ENCODE data around the gene PACRG.

PACRG gene

GRCh38 chr6:163098827-163099479 lies 371.2 kb downstream of the PACRG start:
- no peak for DNase-seq

GRCh38 chr6:163099621-163100171 lies 371.9 kb downstream of the PACRG start:
- DNase-seq = no peak

DNA sequence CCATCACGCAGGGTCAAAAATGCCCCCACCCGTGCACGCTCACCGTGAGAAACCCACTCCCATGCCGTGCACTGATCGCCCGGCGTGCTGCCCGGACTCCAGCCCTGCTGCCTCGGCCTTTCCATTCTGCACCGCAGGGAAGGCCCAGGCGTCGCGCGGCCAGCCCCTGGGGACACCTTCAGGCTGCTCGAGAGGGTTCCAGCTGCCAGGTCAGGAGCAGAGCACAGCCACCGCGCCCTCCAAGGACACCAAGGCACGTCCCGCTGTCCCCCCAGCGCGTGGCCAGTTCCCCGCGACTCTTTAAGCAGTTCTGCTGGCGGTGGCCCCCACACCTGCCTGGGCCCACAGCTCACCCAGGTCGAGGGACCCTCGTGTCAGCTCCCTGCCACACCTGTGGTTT lies 372.5 kb downstream of the PACRG start:
- no peak for DNase-seq

- no peak for DNase-seq
These were observed 385.7 kb downstream of the PACRG start for GRCh38 chr6:163113358-163113962.

DNA sequence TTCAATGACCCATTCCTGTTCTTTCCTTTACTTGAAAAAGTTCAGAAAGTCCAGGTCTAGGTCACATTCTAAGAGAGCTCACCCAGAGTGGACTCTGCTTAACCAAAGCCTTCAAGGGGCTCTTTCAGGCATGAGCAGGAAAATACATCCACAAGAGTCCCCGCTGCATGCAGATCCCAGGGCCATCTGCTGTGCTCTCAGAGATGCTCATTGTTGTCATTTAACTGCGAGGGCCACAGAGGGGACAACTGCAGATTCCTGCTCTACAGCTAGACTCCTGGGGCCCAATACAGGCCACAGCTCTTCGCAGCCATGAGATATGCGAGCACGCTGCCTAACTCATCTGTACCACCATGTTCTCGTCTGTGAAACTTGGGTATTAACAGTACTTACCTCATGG lies 391.2 kb downstream of the PACRG start:
- DNase-seq = no peak

DNA sequence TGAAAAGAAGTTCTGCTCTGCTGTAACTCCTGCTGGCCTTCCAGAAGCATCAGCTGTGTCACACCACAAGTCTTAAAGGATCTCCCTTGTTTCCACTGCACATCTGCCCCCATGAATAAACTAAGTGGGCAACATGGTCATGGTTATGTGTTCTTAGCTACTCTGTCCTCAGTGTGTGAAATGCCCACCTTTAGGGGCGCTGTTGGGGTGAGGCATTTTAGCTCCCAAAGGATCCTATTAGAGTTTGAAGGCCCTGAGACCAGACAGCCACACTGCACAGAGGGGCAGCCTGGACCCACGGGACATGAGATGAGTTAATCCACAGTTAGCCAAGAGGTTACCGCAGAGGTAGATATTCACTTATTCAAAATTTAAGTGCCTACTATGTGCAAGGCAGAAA lies 392.4 kb downstream of the PACRG start:
- no peak for DNase-seq

DNA sequence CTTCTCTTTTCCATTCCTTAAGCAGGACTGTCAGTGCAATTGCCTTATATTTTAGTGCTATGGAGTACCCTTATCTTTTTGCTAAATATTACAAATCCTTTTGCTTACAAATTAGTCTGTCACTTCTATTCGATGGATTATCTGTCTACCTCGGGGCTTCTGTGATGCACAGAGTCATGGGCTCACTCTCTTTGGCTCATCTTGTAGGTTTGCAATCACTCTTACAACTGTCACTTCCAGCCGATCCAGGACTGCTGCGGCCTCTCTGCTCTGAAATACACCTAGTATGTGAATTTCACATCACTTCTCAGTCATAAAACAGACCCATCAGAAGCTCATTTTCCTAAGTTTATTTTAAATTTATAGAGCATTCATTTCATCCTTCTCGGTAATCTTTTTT lies 393.5 kb downstream of the PACRG start:
- no peak for DNase-seq

- no peak for DNase-seq
These were observed 394.6 kb downstream of the PACRG start for GRCh38 chr6:163122365-163122764.

DNA sequence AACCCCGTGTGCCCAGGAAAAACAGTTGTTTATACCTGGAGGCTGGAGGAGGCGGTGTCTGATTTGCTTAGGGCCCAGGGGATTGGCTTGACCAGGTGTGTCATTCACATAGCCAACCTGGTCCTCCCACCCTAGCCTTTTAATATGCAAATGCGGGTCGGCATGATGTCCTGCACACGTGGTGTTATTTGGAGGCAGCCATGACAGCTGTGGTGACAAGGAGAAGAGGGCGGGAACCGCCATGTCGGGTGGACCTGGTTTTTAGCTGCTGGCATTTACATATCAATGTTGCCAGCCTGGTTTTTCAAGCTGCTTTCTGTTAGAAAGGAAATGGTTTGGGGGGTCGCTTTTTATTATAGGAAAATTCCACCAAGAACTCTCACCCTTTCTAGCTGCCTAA lies 395.3 kb downstream of the PACRG start:
- DNase-seq = no peak

DNA sequence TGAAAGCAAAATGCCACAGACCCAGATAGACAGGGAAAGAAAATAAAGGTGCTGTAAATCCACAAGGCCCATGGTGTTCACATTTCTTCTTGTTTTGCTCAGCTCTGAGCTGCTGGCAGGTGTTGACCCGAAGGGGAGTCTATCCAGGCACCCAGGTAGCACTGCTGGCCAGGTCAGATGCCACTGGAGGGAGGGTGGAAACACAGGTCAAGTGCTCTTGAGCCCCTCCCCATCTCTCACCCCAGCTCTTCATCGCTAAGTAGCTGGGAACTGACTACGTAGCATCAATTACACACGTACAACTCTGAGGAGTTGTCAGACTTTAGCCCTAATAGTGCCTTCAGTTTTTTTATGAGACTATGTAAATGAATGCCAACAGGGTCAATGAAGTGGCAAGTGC lies 399.0 kb downstream of the PACRG start:
- no peak for DNase-seq

DNA sequence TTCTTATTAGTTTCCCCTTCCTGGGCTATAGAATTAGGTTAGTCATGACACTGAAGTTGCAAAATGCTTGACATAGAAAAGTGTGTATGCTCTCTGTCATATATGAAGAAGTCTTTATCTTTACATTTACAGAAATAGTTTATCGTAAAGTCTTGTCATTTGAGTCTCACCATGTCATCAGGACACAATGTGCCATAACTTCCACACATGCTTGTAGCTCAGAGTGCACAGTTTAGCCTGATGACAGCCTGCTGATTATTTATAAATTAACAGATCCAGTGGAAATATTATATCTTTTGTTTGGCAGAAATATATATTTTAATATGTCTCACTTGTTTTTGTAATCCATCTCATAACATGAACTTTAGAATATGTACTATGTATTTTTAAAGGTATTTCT lies 399.8 kb downstream of the PACRG start:
- no peak for DNase-seq

GRCh38 chr6:163128324-163128723 lies 400.6 kb downstream of the PACRG start:
- no peak for DNase-seq

DNA sequence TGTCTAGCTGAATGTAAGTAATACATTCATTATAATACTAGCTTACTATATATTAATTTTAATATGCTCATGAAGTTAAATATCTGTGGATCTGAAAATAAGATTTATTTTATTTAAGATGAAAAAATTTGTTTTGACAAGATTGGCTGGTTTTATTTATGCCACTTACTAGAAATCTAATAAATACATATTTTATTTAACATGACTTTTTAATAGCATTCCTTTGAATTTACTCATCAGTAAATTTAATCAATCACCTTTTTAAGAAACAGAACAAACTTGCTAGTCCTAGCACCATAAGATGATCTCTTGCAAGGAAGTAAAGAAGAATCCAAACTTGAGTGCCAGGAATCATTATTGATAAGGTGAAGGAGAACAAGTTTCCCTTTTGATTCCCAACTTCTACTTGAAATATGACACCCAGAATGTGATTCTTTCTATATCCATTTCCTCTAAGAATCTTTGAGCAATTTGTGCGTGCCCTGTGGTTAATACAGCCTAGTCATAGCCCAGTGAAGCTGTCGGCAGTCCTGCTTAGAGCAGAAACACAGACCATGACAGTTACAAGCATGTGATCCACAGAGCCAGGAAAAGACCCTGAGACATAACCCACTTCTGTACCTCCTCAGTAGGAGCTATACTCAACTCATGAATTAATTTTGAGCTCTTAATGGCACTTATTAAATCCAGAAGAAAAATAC lies 404.4 kb downstream of the PACRG start:
- DNase-seq = no peak

GRCh38 chr6:163133017-163133416 lies 405.2 kb downstream of the PACRG start:
- DNase-seq = no peak

- DNase-seq = no peak
These were observed 405.9 kb downstream of the PACRG start for GRCh38 chr6:163133691-163134090.

DNA sequence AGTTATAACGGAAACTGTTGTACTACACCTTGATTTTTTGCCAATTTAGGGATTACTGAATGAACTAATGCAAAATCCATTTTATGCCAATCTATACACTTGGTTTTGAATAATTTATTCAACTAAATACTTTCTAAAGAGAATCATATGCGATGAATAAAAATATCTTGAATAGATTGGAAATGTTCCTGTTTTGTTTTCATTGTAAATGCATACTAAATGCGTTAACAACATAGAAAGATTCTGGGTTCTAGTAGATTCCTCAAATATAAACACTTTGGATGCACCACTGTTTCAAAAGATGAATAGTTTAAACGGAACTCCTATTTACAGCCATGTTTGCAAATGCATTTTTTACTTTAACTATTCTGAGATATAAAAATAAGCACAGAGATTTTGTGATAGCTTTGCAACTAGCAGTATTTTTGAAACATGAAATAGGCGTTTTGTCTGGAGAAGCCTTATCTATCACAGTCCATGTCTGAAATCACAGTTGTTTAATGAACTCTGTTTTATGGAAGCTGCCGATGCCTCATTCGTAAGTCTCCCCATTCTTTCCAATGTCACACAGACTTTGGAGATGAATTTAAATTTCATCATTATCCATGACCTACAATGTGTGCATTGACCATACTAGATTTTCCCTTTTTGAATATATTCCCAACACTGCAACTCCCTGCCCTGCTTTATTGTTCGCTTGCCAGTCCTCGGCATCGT lies 409.1 kb downstream of the PACRG start:
- no peak for DNase-seq

GRCh38 chr6:163137398-163137881 lies 409.7 kb downstream of the PACRG start:
- no peak for DNase-seq

DNA sequence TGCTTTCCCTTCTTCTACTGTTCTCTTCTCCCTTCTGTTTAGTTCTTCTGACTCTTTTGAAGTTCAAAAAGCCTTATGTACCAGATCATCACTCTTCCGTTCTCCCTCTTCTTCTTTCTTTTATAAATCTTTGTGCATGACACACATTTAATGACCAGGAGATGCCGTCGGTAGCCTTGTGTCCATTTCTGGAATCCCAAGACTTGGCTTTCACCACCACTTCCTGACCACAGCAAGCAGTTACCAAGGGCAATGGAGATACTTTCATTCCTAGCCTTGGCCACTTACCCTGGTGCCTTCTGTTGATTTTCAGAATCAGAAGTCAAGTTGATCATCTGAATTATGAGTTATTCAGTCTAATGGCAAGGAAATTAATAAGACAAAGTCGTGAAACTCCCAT lies 418.3 kb downstream of the PACRG start:
- no peak for DNase-seq

DNA sequence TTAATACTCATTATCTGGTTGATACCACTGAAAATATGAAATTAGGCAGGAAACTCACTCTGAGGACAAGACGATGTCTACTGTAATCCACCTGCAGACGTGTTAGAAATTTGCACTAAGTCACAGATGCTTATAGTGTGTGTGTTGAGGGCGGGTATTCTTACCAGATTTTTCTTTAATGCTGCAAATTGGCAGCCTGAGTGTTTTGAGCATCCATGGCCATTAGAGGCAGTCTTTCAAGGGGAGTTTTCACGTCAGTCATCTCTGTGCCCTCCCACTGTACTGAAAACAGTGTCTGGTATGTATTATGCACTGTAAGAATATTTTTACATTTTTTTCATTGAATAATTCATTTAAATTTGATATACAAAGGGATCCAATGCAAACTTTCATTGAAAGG lies 420.2 kb downstream of the PACRG start:
- DNase-seq = no peak

- DNase-seq = no peak
These were observed 420.9 kb downstream of the PACRG start for GRCh38 chr6:163148451-163149278.

GRCh38 chr6:163149279-163149848 lies 421.6 kb downstream of the PACRG start:
- no peak for DNase-seq

DNA sequence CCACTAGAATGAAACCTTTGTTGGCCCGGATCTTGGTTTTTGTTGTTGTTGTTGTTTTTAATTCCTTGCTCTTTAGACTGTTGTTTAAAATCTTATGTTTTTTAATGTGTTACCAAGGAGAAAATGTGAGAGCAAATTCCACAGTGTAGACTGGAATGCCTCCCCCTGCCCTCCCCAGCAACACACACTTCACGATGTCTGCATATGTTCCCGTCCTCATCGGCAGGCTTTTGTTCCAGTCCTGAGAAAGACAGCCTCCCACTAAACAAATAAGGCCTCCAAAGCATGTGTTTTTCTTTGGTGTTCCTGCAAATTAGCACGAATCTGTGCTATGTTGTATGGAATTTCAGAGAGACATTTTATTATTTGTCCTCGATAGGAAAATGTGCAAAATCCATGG lies 423.4 kb downstream of the PACRG start:
- no peak for DNase-seq

Data from right forelimb (tissue), 1 donor.